Ammon's horn (tissue), 1 donor: ENCODE results near the gene NUP50.

Experiments
- DNase-seq: peaks from one replicate; pipeline ENCODE4 v3.0.0-alpha.2; 2016; ENCODE audit warnings: low spot score

Gene NUP50

GRCh38 chr22:45196308-45196707 is 32.6 kb downstream of the NUP50 start:
- no peak for DNase-seq

DNA sequence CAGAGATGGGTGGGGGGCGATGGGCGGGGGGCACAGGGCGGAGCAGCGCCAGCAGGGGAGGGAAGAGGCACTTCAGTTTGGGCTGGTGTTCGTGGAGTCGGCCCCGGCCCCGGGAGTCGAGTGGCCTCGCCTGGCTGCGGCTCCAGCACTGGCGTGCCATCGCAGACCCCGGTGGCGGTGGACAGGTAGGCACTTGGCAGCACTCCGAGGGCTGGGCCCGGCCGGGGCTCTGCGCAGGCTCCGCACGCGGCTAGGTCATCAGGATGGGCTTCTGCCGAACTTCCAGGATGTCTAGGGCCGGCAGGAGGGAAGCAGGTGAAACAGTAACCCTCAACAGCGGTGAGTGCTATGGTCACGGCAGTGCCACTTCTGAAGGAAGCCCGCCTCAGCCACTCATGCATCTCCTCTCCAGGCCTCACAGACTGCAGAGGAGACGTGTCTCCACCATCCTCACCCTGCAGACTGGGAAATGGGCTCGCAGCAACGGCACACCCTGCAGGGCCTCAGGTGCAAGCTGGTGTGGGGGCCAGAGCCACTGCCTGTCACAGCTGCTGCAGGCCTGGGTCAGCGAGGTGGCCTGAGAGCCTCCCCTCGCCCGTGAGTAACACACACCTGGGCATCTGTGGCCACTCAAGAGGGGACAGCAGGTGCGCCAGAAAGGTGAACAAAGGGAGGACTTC is 33.3 kb downstream of the NUP50 start:
- no peak for DNase-seq

DNA sequence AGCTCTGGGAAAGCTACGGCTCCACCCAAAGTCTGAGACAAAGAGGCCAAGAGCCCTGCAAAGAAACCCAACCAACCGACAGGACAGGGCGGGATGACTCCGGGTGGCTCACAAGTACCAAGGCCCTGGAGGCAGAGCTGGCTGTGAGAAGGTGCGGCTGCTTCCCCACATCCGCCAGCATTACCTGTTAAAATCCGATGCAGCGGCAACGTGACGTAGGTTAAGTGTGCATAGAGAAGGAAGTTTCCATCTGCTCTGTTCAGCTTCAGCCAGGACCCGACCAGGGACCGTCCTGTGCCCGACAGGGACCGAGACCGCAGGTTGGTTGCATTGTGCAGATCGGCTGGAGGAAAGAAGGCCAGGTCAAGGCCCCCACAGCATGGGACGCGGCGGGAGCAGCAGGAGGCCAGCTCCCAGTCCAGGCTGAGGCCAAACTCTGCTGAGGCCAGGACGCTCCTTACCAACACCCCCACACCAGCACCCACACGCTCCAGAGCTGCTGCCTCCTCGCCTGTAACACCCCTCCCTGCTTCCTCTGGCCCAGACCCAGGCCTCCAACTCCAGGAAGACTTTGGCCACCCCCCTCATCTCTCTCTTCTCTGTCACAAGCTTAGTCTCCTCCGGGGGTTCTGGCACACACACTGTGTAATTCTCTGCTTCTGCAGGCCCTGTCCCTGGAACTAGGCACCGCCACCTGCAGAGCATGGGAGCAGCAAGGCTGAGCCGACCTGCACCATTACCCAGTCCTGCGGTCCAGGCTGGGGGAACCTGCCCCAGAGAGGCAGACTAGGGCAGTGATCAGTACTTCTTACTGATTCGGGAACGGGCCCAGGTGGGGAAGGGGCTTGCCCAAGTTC is 34.1 kb downstream of the NUP50 start:
- DNase-seq = no peak

GRCh38 chr22:45198463-45198795 is 34.7 kb downstream of the NUP50 start:
- DNase-seq = no peak

- no peak for DNase-seq
These were observed 36.0 kb downstream of the NUP50 start for GRCh38 chr22:45199723-45200122.

- DNase-seq = no peak
These were observed 36.5 kb downstream of the NUP50 start for GRCh38 chr22:45200230-45200629.

- no peak for DNase-seq
These were observed 37.3 kb downstream of the NUP50 start for GRCh38 chr22:45200860-45201511.

DNA sequence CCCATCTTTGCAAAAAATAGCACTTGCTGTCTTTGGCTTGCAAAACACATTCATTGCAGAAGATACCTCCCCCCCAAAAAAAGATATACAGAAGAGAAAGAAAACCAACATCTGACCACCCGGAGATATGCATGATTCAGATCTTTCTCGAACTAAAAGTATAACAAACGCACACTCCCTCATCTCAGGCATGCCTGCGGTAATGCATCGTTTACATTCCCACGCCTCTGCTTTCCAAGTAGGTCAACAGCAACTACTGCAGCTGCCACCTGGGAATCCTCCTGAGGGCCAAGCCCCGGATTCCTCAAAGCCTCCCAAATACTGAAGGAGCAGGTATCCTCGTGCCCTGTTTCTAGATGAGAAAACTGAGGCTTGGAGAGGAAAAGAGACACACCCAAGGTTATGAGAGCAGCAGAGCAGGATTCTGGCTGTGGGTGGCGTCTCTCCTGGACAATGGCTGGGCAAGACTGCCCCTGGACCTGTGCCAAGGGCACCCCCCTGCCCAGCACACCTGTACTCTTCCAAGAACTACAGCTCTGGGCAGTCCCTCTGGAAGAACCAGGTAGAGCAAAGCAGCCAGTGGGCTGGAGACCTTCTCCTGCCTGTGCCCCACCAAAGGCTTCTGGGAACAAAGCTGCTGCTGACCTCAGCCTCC is 38.1 kb downstream of the NUP50 start:
- DNase-seq = no peak

DNA sequence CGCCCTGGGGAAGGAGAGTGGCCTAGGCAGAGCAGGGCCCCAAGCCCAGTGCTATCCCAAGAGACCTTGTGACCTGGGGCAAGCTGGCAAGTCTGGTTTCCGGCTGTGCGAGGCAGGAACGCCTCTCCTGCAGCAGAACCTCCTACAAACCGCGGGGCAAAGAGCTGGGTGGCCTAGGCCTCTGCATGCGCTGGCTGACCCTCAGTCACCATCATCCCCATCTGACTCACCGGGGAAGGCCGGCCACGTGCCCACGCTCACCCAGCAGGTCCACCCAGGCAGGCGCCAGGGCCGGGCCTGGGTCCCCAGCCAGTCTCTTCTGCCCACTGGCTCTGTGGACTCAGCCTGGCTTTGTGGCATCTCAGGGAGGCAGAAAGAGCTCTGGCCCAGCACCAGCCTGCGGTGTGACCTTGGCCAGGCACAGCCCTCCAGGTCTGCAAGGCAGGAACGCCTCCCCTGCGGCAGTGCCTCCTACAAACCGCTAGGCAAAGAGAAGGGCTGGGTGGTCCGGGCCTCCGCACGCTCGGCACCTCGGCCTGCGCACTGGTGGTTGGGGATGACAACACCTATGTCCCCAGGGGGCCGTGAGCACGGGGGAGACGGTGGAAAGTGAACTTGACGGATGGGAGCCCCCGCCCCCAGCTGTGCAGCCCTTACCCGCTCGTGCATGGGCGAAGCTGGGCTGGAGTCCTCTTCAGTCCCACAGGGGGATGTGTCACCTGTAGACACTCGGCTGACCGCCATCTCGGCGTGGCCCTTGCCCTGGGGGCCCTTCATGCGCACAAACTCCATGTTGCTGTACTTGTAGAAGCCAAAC is 38.8 kb downstream of the NUP50 start:
- DNase-seq = no peak

GRCh38 chr22:45203150-45203951 is 39.6 kb downstream of the NUP50 start:
- no peak for DNase-seq

GRCh38 chr22:45204241-45204640 is 40.5 kb downstream of the NUP50 start:
- DNase-seq = no peak

DNA sequence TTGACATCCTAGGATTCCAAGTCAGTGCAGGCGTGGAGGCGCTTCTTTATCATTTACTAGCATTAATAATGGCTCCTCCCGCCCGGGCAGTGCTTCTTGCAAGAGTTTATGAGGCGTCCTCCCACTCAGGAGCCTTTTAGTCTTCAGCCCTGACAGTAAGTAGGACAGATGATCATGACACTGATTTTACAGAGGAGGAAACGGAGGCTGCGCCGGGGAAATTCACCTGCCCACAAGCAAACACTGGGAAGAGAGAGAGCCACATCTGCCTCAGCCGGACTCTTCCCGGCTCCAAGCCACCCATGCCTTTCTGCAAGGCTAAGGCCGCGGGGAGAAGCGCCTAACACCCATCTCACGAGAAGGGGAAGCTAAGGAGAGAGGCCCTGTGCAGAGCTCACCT is 41.1 kb downstream of the NUP50 start:
- DNase-seq = no peak

GRCh38 chr22:45205276-45205925 is 41.7 kb downstream of the NUP50 start:
- no peak for DNase-seq

GRCh38 chr22:45206233-45206632 is 42.5 kb downstream of the NUP50 start:
- DNase-seq = no peak

DNA sequence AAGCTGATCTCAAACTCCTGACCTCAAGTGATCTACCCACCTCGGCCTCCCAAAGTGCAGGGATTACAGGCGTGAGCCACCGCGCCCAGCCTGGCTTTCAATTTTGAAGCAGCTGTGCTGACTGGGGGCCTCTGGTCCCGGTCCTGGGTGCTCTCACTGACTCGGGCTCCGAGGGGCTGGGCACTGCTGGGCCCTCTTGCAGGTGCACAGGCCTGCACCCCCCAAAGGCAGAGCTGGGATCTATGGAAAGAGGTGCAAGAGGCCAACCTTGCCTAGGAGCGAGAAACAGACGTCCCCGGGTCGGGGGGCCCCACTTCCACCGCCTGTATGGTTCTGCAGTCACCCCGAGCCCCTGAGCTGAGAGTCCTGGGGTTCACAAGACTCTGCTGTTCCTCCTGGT is 43.8 kb downstream of the NUP50 start:
- no peak for DNase-seq

GRCh38 chr22:45207981-45208664 is 44.4 kb downstream of the NUP50 start:
- peak; percentile 63 for DNase-seq

DNA sequence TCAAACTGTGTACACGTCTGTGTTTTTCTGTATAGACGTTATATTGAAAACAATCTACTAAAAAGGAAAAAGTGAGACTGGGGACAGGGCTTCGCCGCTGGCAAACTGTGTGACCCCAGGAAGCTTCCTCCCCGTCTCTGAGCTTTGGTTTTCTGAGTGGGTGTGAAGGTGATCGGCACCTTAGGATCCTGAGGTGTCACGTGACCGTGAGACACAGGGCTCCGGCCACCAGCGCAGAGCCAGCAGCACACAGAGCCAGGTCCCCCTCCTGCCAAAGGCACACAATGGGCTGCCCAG is 44.9 kb downstream of the NUP50 start:
- no peak for DNase-seq

DNA sequence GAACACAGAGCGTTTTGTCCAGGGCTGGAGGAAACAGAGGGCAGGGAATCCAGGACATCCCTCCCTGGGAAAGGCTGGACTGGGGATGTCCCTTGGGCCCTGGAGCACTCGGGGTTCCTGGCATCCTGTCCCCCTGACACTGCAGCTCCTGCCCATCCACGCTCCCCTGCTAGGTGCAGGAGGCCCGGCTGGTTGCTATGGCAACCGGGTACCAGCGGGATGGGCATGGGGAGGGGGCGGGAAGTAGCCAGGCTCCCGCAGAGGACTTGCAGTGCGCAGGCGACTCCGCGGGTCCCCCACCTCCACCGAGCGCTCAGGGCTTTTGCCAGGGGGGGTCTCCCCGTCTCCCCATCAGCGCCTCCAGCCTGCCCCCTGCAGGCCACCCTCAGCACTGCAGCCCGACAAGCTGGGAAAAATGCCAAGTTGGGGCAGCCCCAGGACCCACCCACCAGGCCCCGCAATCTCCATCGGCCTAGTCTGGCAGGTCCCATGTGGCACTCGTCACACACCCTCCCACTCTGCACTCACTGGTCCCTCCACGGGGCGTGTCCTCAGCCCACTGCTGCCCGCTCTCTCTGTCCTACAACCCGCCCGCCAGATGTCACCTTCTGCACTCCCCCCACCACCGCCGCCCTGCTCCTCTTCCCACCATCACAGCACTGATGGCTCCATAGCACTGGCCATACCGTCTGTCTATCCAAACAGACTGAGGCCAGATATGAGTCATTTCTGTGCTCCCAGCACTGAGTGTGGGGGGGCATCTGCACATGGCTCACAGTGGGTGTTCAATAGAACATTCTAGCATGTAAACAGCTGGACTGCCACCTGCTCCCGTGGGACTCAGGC is 45.5 kb downstream of the NUP50 start:
- peak; percentile 88 for DNase-seq

GRCh38 chr22:45210174-45210573 is 46.4 kb downstream of the NUP50 start:
- DNase-seq = no peak
